Breast epithelium (tissue), 4 donors: Measurements from ENCODE around the gene CACNA2D2. TPM values are rescaled to one million over a fixed set of nuclear protein-coding genes. Genes with fewer than 3 reads are reported as not detected.

Source experiments
- DNase-seq, 2 donors: peaks; one replicate each; pipeline ENCODE4 v3.0.0-alpha.2; 2019; ENCODE audit warnings: low spot score in 2 of 2
- H3K27ac ChIP-seq, 2 donors: fragments of 200-600 bp; sonication (generic) in 1 of 2; one replicate each; pipeline ENCODE4 v1.5.1; 2016 to 2019; ENCODE audit warnings: mild to moderate bottlenecking in 1 of 2
- H3K27me3 ChIP-seq, 2 donors: fragments of 200-600 bp; sonication (generic) in 1 of 2; one replicate each; pipeline versions ENCODE4 v1.5.1 to v1.6.0; 2017 to 2019; ENCODE audit warnings: control low read depth in 1 of 2, mild to moderate bottlenecking in 1 of 2
- H3K36me3 ChIP-seq: fragments of 200-600 bp; one replicate; pipeline ENCODE4 v1.5.1; 2019
- H3K4me1 ChIP-seq, 2 donors: fragments of 200-600 bp; sonication (generic); one replicate each; pipeline ENCODE4 v1.5.1; 2016 to 2019; ENCODE audit warnings: control low read depth in 1 of 2
- H3K4me3 ChIP-seq, 3 donors: fragments of 200-600 bp; sonication (generic); 1 replicate in 2 of 3; 2 replicates in 1 of 3; pipeline ENCODE4 v1.5.1; 2016 to 2019; ENCODE audit warnings: mild to moderate bottlenecking in 3 of 3, moderate library complexity in 2 of 3
- H3K9me3 ChIP-seq, 2 donors: fragments of 200-600 bp; sonication (generic) in 1 of 2; one replicate each; pipeline ENCODE4 v1.5.1; 2016 to 2019; ENCODE audit warnings: control low read depth in 1 of 2
- CTCF ChIP-seq, 3 donors: fragments of 450-650 bp; IDR thresholded peaks; one replicate each; pipeline ENCODE4 v1.5.1; 2016 to 2017; ENCODE audit warnings: antibody characterized with exemption in 3 of 3, mild to moderate bottlenecking in 3 of 3, moderate library complexity in 3 of 3
- POLR2A ChIP-seq: fragments of 450-650 bp; IDR thresholded peaks from one replicate; pipeline ENCODE4 v1.6.1; 2016; ENCODE audit warnings: antibody characterized with exemption, mild to moderate bottlenecking, moderate library complexity
- POLR2AphosphoS5 ChIP-seq, 3 donors: sonication (generic); formaldehyde crosslinking; IDR thresholded peaks; one replicate each; pipeline ENCODE4 v1.6.1; 2017; ENCODE audit warnings: antibody characterized with exemption in 3 of 3
- intact Hi-C: fragments of 100-400 bp; cut with DNase I; formaldehyde crosslinking; loops from one replicate; pipeline ENCODE4 v1.15.1; 2023; ENCODE audit warnings: low total_unique reads
- total RNA-seq, 3 donors: library from RNA; depleted of rRNA; stranded (reverse); fragments of >200 nt; gene quantifications; one replicate each; pipeline ENCODE4 v1.1.0, GENCODE V29; 2016

Gene CACNA2D2
- total RNA-seq, 3 donors from 2014 or later: 0.80 to 2.0 (median 1.5) TPM

DNA sequence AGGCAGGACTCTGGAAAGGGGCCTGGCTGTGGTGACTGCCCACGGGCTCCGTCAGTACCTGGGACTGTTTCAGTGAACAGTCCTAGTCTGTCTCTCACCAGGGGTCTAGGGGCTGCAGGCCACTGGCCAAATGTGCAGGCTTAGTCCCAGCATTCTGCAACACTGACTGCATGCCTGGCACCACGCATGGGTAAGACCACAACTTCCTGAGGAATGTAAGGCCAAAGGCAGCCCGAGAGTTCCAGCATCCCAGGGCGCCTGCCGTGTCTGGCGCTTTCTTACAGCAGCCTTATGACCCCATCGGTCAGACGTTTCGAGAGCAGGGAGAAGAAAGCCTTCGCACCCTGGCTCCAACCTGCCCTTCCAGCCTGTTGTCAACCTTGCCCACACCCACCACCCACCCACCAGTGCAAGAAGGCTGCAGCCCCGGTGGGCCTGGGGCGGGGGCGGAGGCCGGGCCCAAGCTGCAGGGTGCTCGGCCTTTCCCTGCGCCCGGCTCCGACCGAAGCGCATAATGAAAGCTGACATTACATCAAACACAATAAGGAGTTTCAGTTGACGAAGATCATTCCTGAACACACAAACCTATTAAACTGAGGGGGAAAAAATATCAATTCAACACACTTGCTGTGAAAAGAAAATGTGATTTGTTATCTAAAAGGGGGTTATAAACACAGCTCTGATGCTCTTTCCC lies 114.6 kb downstream of the CACNA2D2 start:
- Histone ChIP-seq H3K27ac (peak overlapping the region in 1 of 2 donors; percentile 35), H3K36me3 (no peaks in the 10 kb centered on the region), H3K4me3 (no peak overlapping the region), H3K9me3 (no peaks in the 10 kb centered on the region), H3K27me3 (no peaks in the 10 kb centered on the region), H3K4me1 (peaks cover 0 to 10% of the 10 kb centered on the region in 2 donors)
- intact Hi-C loops: no loop called here
- TF ChIP-seq POLR2A: no peak
- no peak for TF ChIP-seq CTCF (IDR thresholded peaks at IDR 0.05)
- no peak for TF ChIP-seq POLR2AphosphoS5 (IDR thresholded peaks at IDR 0.05)
- DNase-seq: peak in 1 of 2 donors; percentile 39

GRCh38 chr3:50388016-50388719 lies 115.3 kb downstream of the CACNA2D2 start:
- TF ChIP-seq CTCF (IDR thresholded peaks at IDR 0.05): no peak
- no peak for TF ChIP-seq POLR2AphosphoS5 (IDR thresholded peaks at IDR 0.05)
- no peak for TF ChIP-seq POLR2A
- no peaks in the 10 kb centered on the region for H3K36me3 ChIP-seq
- peaks cover under 1 to 10% of the 10 kb centered on the region in 2 donors for H3K4me1 ChIP-seq
- no peaks in the 10 kb centered on the region for H3K27me3 ChIP-seq
- intact Hi-C loops: no loop called here
- DNase-seq: no peak
- no peaks in the 10 kb centered on the region for H3K9me3 ChIP-seq
- no peak overlapping the region for H3K4me3 ChIP-seq
- peak overlapping the region in 1 of 2 donors; percentile 35 for H3K27ac ChIP-seq

DNA sequence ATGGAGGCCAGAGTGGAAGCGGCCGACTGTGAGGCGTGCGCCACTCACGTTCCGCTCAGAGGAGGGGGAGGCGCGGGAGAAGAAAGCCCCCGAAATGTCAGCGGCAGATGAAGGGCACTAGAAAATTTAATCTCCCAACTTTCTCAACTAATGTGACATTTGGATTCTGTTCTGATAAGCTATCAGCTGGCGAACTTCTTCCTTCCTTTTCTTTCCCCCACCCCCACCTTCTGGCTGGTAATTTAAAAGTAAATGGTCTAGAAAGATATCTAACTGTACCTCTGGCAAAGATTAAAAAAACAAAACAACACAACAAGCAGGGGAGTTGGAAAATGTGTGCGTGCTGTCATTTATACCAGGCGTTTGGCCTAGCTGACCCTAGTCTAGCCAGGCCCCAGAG lies 117.7 kb downstream of the CACNA2D2 start:
- intact Hi-C loops: no loop called here
- Histone ChIP-seq H3K9me3 (no peaks in the 10 kb centered on the region), H3K27me3 (no peaks in the 10 kb centered on the region), H3K4me3 (no peak overlapping the region), H3K36me3 (no peaks in the 10 kb centered on the region), H3K27ac (no peak overlapping the region), H3K4me1 (peaks cover under 1 to 3% of the 10 kb centered on the region in 2 donors)
- DNase-seq: no peak
- TF ChIP-seq POLR2A (no peak), POLR2AphosphoS5 (IDR thresholded peaks at IDR 0.05) (no peak), CTCF (IDR thresholded peaks at IDR 0.05) (no peak)

GRCh38 chr3:50383750-50384149 lies 119.7 kb downstream of the CACNA2D2 start:
- H3K4me1 ChIP-seq: peaks cover 0 to 3% of the 10 kb centered on the region in 2 donors
- intact Hi-C loops: no loop called here
- H3K27me3 ChIP-seq: no peaks in the 10 kb centered on the region
- peak overlapping the region in 1 of 2 donors; percentile 76 for H3K27ac ChIP-seq
- H3K9me3 ChIP-seq: no peaks in the 10 kb centered on the region
- H3K4me3 ChIP-seq: no peak overlapping the region
- no peak for TF ChIP-seq CTCF (IDR thresholded peaks at IDR 0.05)
- no peak for TF ChIP-seq POLR2A
- DNase-seq: no peak
- H3K36me3 ChIP-seq: no peaks in the 10 kb centered on the region

- no peaks in the 10 kb centered on the region for H3K36me3 ChIP-seq
- intact Hi-C loops: no loop called here
Measured at GRCh38 chr3:50382722-50383121, 120.7 kb downstream of the CACNA2D2 start.

More at GRCh38 chr3:50382722-50383121, 120.7 kb downstream of the CACNA2D2 start:
- DNase-seq: no peak
- TF ChIP-seq POLR2AphosphoS5 (IDR thresholded peaks at IDR 0.05) (no peak), CTCF (IDR thresholded peaks at IDR 0.05) (no peak), POLR2A (no peak)
- no peak overlapping the region for H3K4me3 ChIP-seq
- no peaks in the 10 kb centered on the region for H3K9me3 ChIP-seq
- H3K27ac ChIP-seq: peak overlapping the region in 1 of 2 donors; percentile 76
- H3K4me1 ChIP-seq: peaks cover 0 to 3% of the 10 kb centered on the region in 2 donors
- no peaks in the 10 kb centered on the region for H3K27me3 ChIP-seq
